ENCODE measurements around the gene PAQR8. TPM values are rescaled to one million over a fixed set of nuclear protein-coding genes. Genes with fewer than 3 reads are reported as not detected.

PAQR8 gene
- total and polyA plus RNA-seq, 2 of the 13 experiments (the other 11 are each of a cell fraction or from before 2014, with no cell fraction given): 37.7 to 50.7 TPM

GRCh38 chr6:52325695-52326471, 36.1 kb upstream of the PAQR8 start (continued):
- TF ChIP-seq ZSCAN21 (CRISPR knock-in tag; IDR thresholded peaks at IDR 0.05; ENCODE audit: borderline replicate concordance) (0 out of 2 replicates have a peak, but pooled peaks have one; percentile 35), ZBTB39 (CRISPR knock-in tag; IDR thresholded peaks at IDR 0.05) (peak; percentile 97), RFXANK (CRISPR knock-in tag; IDR thresholded peaks at IDR 0.05) (no peak; the same call in 1 of the 2 replicates), ZNF558 (CRISPR knock-in tag; IDR thresholded peaks at IDR 0.05; ENCODE audit: borderline replicate concordance) (no peak), ZNF251 (CRISPR knock-in tag; IDR thresholded peaks at IDR 0.05) (no peak), ZFP82 (CRISPR knock-in tag; IDR thresholded peaks at IDR 0.05; ENCODE audit: borderline replicate concordance) (no peak), GFI1 (CRISPR knock-in tag; IDR thresholded peaks at IDR 0.05; ENCODE audit: borderline replicate concordance) (peak; percentile 74), ZNF782 (CRISPR knock-in tag; IDR thresholded peaks at IDR 0.05; ENCODE audit: borderline replicate concordance) (no peak), ZBTB37 (CRISPR knock-in tag; IDR thresholded peaks at IDR 0.05) (0 out of 2 replicates have a peak, but pooled peaks have one; percentile 14), ZNF512B (CRISPR knock-in tag; IDR thresholded peaks at IDR 0.05; ENCODE audit: borderline replicate concordance) (no peak), ZBTB1 (CRISPR knock-in tag; IDR thresholded peaks at IDR 0.05; ENCODE audit: borderline replicate concordance) (no peak), ZNF646 (CRISPR knock-in tag; IDR thresholded peaks at IDR 0.05) (no peak; the same call in 1 of the 2 replicates), NCOA2 (CRISPR knock-in tag; IDR thresholded peaks at IDR 0.05) (peak; percentile 87), MAFF (IDR thresholded peaks at IDR 0.05; ENCODE audit: low read depth, low read length) (no peak)
